Upper lobe of left lung (tissue), 4 donors: ENCODE data around the gene NAA60.

Experiments used
- CTCF ChIP-seq, 6 experiments: fragments of 450-650 bp in 4 of 6; fragments of 200-600 bp in 2 of 6; sonication (generic) in 2 of 6; IDR thresholded peaks; one replicate each; pipeline ENCODE4 v1.5.1; 2016 to 2019; ENCODE audit warnings: antibody characterized with exemption in 6 of 6
- EP300 ChIP-seq, 4 donors: sonication (generic); formaldehyde crosslinking; IDR thresholded peaks; one replicate each; pipeline ENCODE4 v1.5.1; 2017; ENCODE audit warnings: antibody characterized with exemption in 4 of 4, control low read depth in 2 of 4
- POLR2A ChIP-seq, 4 donors: fragments of 450-650 bp; IDR thresholded peaks; one replicate each; pipeline ENCODE4 v1.5.1; 2016 to 2017; ENCODE audit warnings: antibody characterized with exemption in 4 of 4, mild to moderate bottlenecking in 2 of 4

- TF ChIP-seq CTCF (IDR thresholded peaks at IDR 0.05) = no peak
- no peak for TF ChIP-seq EP300 (IDR thresholded peaks at IDR 0.05)
- no peak for TF ChIP-seq POLR2A (IDR thresholded peaks at IDR 0.05)
Observed at GRCh38 chr16:3467921-3468320, 24.4 kb downstream of the NAA60 start.
